PC-3 (cell line): ENCODE results near the gene ENTPD2.

Source experiments
- CTCF ChIP-seq: fragments of 300-600 bp; sonication (generic); conservative IDR thresholded peaks from 2 replicates; pipeline ENCODE4 v1.5.1; 2017; ENCODE audit warnings: antibody characterized with exemption, low read depth, mild to moderate bottlenecking, low read length
- EZH2 ChIP-seq: fragments of 300-600 bp; sonication (generic); IDR thresholded peaks from one replicate; pipeline ENCODE4 v1.6.1; 2017; ENCODE audit warnings: antibody characterized with exemption, mild to moderate bottlenecking, low read length; ENCODE audit not compliant: unreplicated experiment
- EZH2phosphoT487 ChIP-seq: fragments of 300-600 bp; sonication (generic); IDR thresholded peaks from 2 replicates; pipeline ENCODE4 v1.6.1; 2018; ENCODE audit warnings: mild to moderate bottlenecking, antibody characterized with exemption, low read length, borderline replicate concordance

GRCh38 chr9:137074657-137075274 lies 20.9 kb upstream of the ENTPD2 start:
- TF ChIP-seq EZH2 (no peak), CTCF (no peak), EZH2phosphoT487 (no peak)
